GDM1 (cell line): ENCODE results near the gene METTL23.
"Not testable (repeated sequence)": the region's sequence is repeated elsewhere in the genome, so short reads cannot be mapped to it uniquely, and the experiment has no call there.

Experiments used
- DNase-seq: peaks from one replicate; lab custom pipeline; 2025; lab: John Stamatoyannopoulos, UW

Gene METTL23

GRCh38 chr17:76713765-76714164 lies 12.9 kb upstream of the METTL23 start:
- DNase-seq: no peak

- DNase-seq: no peak
Observed at GRCh38 chr17:76714336-76714735, 12.3 kb upstream of the METTL23 start.

- DNase-seq: no peak
Observed at GRCh38 chr17:76714822-76715495, 11.7 kb upstream of the METTL23 start.

- DNase-seq: no peak
Observed at GRCh38 chr17:76715496-76715830, 11.2 kb upstream of the METTL23 start.

GRCh38 chr17:76716146-76716838 lies 10.3 kb upstream of the METTL23 start:
- no peak for DNase-seq

- DNase-seq: no peak
Observed at GRCh38 chr17:76716839-76717215, 9.8 kb upstream of the METTL23 start.

GRCh38 chr17:76718516-76718915 lies 8.1 kb upstream of the METTL23 start:
- no peak for DNase-seq

GRCh38 chr17:76720211-76720610 lies 6.4 kb upstream of the METTL23 start:
- no peak for DNase-seq

GRCh38 chr17:76720941-76721340 lies 5.7 kb upstream of the METTL23 start:
- no peak for DNase-seq

GRCh38 chr17:76721463-76721862 lies 5.2 kb upstream of the METTL23 start:
- no peak for DNase-seq

- no peak for DNase-seq
Observed at GRCh38 chr17:76722279-76722678, 4.4 kb upstream of the METTL23 start.

GRCh38 chr17:76722977-76723376 lies 3.7 kb upstream of the METTL23 start:
- DNase-seq: not testable (repeated sequence)

GRCh38 chr17:76723812-76724211 lies 2.8 kb upstream of the METTL23 start:
- DNase-seq: no peak

- DNase-seq: peak; percentile 30
Observed at GRCh38 chr17:76725580-76726230, 934 bp upstream of the METTL23 start.

GRCh38 chr17:76726231-76726775 lies 336 bp upstream of the METTL23 start, which contains the start of gene JMJD6:
Gene JMJD6, minus strand, starts transcription at chr17:76726606. Its CDS starts 131 bp downstream, at chr17:76726475.
- DNase-seq: peak; percentile 97

GRCh38 chr17:76727745-76728456 lies 1.3 kb downstream of the METTL23 start:
- no peak for DNase-seq

- DNase-seq: not testable (repeated sequence)
Observed at GRCh38 chr17:76731800-76732733, 5.4 kb downstream of the METTL23 start.

GRCh38 chr17:76732734-76733617 lies 6.3 kb downstream of the METTL23 start:
- DNase-seq: no peak

GRCh38 chr17:76733618-76733957 lies 6.9 kb downstream of the METTL23 start:
- no peak for DNase-seq
